K562 (cell line): ENCODE measurements around the gene DCUN1D2.

ENCODE experiments used
- ASH1L ChIP-seq: fragments of 450-650 bp; IDR thresholded peaks from 2 replicates; pipeline ENCODE4 v1.6.1; 2018; ENCODE audit warnings: borderline replicate concordance, mild to moderate bottlenecking, low read depth; ENCODE audit not compliant: partially characterized antibody
- DPF2 ChIP-seq: fragments of 450-650 bp; IDR thresholded peaks from 2 replicates; pipeline ENCODE4 v1.6.1; 2016
- HDAC6 ChIP-seq: IDR thresholded peaks from 2 replicates; pipeline ENCODE4 v1.6.1; 2012; ENCODE audit warnings: low read depth, mild to moderate bottlenecking, control low read depth, inconsistent platforms, low read length, moderate library complexity
- NFRKB ChIP-seq: fragments of 450-650 bp; IDR thresholded peaks from 2 replicates; pipeline ENCODE4 v1.6.1; 2016; ENCODE audit warnings: low read depth
- POLR2A ChIP-seq: fragments of 450-650 bp; conservative IDR thresholded peaks from 2 replicates; pipeline ENCODE4 v1.6.1; 2016
- POLR2AphosphoS5 ChIP-seq: IDR thresholded peaks from 2 replicates; pipeline ENCODE4 v1.6.1; 2011; ENCODE audit warnings: mild to moderate bottlenecking, low read depth, low read length, moderate library complexity; ENCODE audit not compliant: control insufficient read depth, insufficient read depth
- WHSC1 ChIP-seq: IDR thresholded peaks from one replicate; pipeline ENCODE4 v1.6.1; 2012; ENCODE audit warnings: low read length, control low read depth, inconsistent platforms
- ZNF274 ChIP-seq: IDR thresholded peaks from 2 replicates; pipeline ENCODE4 v1.6.1; 2011; ENCODE audit warnings: low read depth, mild to moderate bottlenecking, low read length, moderate library complexity, borderline replicate concordance
- TF ChIP-seq, protein P1 (sequence below), 3 experiments: IDR thresholded peaks in 2 of 3; conservative IDR thresholded peaks in 1 of 3; 2 replicates each; pipeline ENCODE4 v1.5.1; 2011 to 2012; ENCODE audit warnings: low read length in 3 of 3, mild to moderate bottlenecking in 3 of 3, control low read depth in 2 of 3, improper control_type of control experiment in 1 of 3, inconsistent platforms in 1 of 3, low read depth in 1 of 3, mixed read lengths in 1 of 3, moderate library complexity in 1 of 3; ENCODE audit not compliant: insufficient read depth in 2 of 3
- TF ChIP-seq, protein P2 (sequence below): sonication (generic); formaldehyde crosslinking; IDR thresholded peaks from 2 replicates; pipeline ENCODE4 v1.5.0; 2020; ENCODE audit warnings: missing genetic modification reagents
- TF ChIP-seq, protein P3 (sequence below): sonication (generic); formaldehyde crosslinking; IDR thresholded peaks from 2 replicates; pipeline ENCODE4 v1.8.1; 2023; ENCODE audit warnings: mild to moderate bottlenecking, missing genetic modification reagents, moderate library complexity

DNA sequence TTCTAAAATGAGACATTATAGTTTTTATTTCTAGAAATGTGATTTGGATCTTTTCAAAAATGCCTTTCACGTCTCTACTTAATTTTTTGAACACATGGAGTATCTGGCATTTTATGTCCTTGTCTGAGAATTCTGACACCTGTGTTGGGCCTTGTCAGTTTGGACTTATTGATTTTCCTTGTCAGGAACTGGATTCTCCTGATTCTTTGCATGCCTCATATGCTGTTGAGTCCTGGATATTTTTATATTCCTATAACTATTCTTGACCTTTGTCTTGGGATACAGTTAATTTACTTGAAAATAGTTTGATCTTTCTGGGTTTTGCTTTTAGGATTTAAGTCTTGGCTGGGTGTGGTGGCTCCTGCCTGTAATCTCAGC lies 47.5 kb downstream of the DCUN1D2 start:
- TF ChIP-seq, protein P1, sequence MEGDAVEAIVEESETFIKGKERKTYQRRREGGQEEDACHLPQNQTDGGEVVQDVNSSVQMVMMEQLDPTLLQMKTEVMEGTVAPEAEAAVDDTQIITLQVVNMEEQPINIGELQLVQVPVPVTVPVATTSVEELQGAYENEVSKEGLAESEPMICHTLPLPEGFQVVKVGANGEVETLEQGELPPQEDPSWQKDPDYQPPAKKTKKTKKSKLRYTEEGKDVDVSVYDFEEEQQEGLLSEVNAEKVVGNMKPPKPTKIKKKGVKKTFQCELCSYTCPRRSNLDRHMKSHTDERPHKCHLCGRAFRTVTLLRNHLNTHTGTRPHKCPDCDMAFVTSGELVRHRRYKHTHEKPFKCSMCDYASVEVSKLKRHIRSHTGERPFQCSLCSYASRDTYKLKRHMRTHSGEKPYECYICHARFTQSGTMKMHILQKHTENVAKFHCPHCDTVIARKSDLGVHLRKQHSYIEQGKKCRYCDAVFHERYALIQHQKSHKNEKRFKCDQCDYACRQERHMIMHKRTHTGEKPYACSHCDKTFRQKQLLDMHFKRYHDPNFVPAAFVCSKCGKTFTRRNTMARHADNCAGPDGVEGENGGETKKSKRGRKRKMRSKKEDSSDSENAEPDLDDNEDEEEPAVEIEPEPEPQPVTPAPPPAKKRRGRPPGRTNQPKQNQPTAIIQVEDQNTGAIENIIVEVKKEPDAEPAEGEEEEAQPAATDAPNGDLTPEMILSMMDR (IDR thresholded peaks at IDR 0.05 in 2 of 3, conservative IDR thresholded peaks at IDR 0.05 in 1 of 3; ENCODE audit: insufficient read depth in 2 of 3, low read depth in 1 of 3, low read length in 3 of 3), result no peak
- TF ChIP-seq, protein P2, sequence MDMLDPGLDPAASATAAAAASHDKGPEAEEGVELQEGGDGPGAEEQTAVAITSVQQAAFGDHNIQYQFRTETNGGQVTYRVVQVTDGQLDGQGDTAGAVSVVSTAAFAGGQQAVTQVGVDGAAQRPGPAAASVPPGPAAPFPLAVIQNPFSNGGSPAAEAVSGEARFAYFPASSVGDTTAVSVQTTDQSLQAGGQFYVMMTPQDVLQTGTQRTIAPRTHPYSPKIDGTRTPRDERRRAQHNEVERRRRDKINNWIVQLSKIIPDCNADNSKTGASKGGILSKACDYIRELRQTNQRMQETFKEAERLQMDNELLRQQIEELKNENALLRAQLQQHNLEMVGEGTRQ (CRISPR knock-in tag), result no peak
- TF ChIP-seq, protein P3, sequence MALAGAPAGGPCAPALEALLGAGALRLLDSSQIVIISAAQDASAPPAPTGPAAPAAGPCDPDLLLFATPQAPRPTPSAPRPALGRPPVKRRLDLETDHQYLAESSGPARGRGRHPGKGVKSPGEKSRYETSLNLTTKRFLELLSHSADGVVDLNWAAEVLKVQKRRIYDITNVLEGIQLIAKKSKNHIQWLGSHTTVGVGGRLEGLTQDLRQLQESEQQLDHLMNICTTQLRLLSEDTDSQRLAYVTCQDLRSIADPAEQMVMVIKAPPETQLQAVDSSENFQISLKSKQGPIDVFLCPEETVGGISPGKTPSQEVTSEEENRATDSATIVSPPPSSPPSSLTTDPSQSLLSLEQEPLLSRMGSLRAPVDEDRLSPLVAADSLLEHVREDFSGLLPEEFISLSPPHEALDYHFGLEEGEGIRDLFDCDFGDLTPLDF (CRISPR knock-in tag), result no peak
- TF ChIP-seq ASH1L (no peak), POLR2A (no peak), ZNF274 (no peak), HDAC6 (no peak), POLR2AphosphoS5 (no peak), DPF2 (no peak), NFRKB (no peak), WHSC1 (no peak)
